ENCODE data around the gene SLC35F1. TPM values are rescaled to one million over a fixed set of nuclear protein-coding genes. Genes with fewer than 3 reads are reported as not detected.

Gene SLC35F1
- total RNA-seq, 1 experiment from 2014 or later, result 0.05 TPM

DNA sequence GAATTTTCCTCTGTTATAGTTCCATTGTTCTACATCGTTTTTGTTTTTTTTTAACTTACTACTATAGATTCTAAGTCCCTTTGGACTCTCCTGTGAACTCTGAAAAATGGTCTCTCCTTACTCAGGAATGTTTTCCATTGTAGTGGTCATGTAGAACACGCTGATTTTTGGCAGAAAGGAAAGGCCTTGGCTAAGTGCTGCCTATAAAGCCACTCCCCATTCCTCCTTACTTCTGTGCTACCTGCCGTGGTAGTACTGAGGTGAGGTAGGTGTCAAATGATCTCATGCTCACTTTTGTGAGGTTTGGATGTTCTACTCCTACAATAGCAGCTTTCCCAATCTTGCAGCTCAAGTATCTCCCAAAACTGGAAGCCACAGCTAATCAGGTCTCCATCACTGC lies 270.7 kb downstream of the SLC35F1 start:
- Histone ChIP-seq H3K36me3 (no peaks in the 10 kb centered on the region), H3K9me3 (replicated peaks) (no peaks in the 10 kb centered on the region), H3K4me3 (no peak overlapping the region), H3K4me1 (replicated peaks) (no peaks in the 10 kb centered on the region), H3K27ac (no peak overlapping the region), H3K27me3 (replicated peaks) (no peaks in the 10 kb centered on the region)
- no peak for DNase-seq (ENCODE audit: low read depth in 1 of 2, low spot score in 2 of 2)

GRCh38 chr6:118179048-118179447 lies 272.0 kb downstream of the SLC35F1 start:
- Histone ChIP-seq H3K4me1 (replicated peaks) (no peaks in the 10 kb centered on the region), H3K27me3 (replicated peaks) (no peaks in the 10 kb centered on the region), H3K27ac (no peak overlapping the region), H3K36me3 (no peaks in the 10 kb centered on the region), H3K9me3 (replicated peaks) (no peaks in the 10 kb centered on the region), H3K4me3 (no peak overlapping the region)
- DNase-seq (ENCODE audit: low read depth in 1 of 2, low spot score in 2 of 2), result no peak

DNA sequence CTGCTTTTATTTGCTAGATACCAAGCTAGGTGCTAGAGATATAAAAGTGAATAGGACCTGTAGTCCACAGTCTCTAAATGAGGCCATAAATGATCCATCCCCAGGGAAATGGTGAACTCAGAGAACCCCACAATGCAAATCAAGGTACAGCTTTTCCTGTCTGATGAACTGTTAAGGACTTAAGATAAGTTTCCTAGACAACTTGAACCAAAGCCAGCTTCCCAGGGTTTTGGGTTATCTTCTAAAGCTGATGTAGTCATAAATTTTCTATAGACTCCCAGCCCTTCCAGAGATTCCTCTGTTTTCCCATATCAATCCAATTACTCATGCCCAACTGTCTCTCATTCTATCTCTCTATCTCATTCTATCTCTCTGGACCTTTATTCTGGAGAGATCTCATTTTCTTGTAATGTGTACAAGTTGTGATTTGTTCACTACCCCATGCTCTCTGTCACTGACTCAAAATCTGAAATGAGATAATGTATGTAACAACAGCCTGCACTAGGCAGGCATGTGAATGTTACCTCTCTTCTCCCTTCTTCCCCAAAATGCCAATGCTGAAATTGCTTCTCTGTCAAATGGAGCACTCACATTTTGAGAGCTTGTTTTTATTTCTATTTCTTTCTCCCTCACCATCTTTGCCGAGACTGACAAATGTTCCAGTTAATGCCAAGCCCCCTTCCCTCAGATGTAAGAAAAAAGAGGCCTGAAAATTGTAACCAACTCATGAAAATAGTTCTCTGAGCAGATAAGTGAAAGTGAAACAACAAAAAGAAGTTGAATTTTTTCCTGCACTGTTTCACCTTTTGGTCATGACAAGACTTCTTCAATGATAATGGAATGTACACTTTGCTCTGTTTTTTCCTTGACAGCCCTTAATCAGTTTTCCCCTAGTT lies 279.9 kb downstream of the SLC35F1 start:
- no peak overlapping the region for H3K4me3 ChIP-seq
- DNase-seq (ENCODE audit: low read depth in 1 of 2, low spot score in 2 of 2), result no peak

GRCh38 chr6:118187568-118188164 lies 280.6 kb downstream of the SLC35F1 start:
- H3K27ac ChIP-seq, result no peak overlapping the region
- no peaks in the 10 kb centered on the region for H3K36me3 ChIP-seq
- DNase-seq (ENCODE audit: low read depth in 1 of 2, low spot score in 2 of 2), result no peak
- no peaks in the 10 kb centered on the region for H3K9me3 ChIP-seq (replicated peaks)
- no peak overlapping the region for H3K4me3 ChIP-seq
- no peaks in the 10 kb centered on the region for H3K4me1 ChIP-seq (replicated peaks)
- H3K27me3 ChIP-seq (replicated peaks), result no peaks in the 10 kb centered on the region

More for the DNA sequence above, 279.9 kb downstream of the SLC35F1 start:
- Histone ChIP-seq H3K27ac (no peak overlapping the region), H3K36me3 (no peaks in the 10 kb centered on the region), H3K27me3 (replicated peaks) (no peaks in the 10 kb centered on the region), H3K9me3 (replicated peaks) (no peaks in the 10 kb centered on the region), H3K4me1 (replicated peaks) (no peaks in the 10 kb centered on the region)

DNA sequence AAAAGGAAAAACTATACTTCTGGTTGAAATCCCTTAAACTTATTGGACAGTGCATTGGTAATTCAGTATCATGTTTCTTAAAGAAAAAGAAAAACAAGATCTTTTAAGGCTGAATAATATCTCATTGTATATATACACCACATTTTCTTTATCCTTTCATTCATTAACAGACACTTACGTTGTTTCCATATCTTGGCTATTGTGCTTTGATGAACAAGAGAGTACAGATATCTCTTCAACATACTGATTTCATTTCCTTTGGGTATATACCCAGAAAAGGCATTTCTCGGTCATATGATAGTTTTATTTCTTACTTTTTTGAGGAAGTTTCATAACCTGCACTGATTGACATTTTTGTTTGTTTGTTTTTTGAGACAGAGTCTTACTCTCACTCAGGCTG lies 281.5 kb downstream of the SLC35F1 start:
- Histone ChIP-seq H3K27me3 (replicated peaks) (no peaks in the 10 kb centered on the region), H3K4me1 (replicated peaks) (no peaks in the 10 kb centered on the region), H3K4me3 (no peak overlapping the region), H3K9me3 (replicated peaks) (no peaks in the 10 kb centered on the region), H3K27ac (no peak overlapping the region), H3K36me3 (no peaks in the 10 kb centered on the region)
- DNase-seq (ENCODE audit: low read depth in 1 of 2, low spot score in 2 of 2), result no peak

DNA sequence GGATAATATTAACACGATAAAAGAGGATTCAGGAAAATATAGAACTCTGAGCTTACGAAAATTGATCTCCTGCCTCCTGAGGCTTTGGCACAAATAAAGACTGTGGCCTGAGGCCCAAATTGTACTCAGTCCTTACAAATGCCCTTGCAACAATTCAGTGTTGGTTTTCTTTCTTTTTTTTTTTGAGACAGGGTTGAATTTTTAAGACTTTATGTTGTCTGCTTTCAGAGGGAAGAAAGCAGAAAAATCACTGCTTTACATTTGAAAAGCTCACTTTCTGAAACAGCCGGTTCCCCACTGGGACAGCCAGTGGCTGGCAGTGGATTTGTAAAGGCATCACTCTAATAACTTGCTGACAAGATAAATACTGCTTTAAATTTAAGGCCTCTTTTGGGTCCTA lies 290.5 kb downstream of the SLC35F1 start:
- Histone ChIP-seq H3K36me3 (no peaks in the 10 kb centered on the region), H3K4me3 (no peak overlapping the region), H3K27ac (no peak overlapping the region), H3K4me1 (replicated peaks) (no peaks in the 10 kb centered on the region), H3K27me3 (replicated peaks) (no peaks in the 10 kb centered on the region), H3K9me3 (replicated peaks) (no peaks in the 10 kb centered on the region)
- no peak for DNase-seq (ENCODE audit: low read depth in 1 of 2, low spot score in 2 of 2)

DNA sequence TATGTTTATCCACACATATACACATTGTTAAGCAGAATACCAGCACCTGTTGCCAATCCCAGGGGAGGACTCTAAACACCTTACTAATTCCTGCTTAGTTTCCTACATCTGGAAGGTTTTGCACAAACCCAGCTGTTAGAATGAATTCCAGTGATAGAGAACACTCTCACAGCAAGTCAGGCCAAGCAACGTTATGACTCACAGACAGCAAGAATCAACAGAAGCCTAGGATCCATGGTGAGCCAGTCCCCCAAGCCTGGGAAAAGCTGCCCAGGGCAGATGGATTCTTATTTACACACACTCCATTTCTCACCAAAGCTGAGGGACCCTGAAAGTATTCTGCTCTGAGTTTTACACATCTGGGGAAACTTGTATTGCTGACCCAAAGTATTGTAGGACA lies 291.7 kb downstream of the SLC35F1 start:
- no peak for DNase-seq (ENCODE audit: low read depth in 1 of 2, low spot score in 2 of 2)

DNA sequence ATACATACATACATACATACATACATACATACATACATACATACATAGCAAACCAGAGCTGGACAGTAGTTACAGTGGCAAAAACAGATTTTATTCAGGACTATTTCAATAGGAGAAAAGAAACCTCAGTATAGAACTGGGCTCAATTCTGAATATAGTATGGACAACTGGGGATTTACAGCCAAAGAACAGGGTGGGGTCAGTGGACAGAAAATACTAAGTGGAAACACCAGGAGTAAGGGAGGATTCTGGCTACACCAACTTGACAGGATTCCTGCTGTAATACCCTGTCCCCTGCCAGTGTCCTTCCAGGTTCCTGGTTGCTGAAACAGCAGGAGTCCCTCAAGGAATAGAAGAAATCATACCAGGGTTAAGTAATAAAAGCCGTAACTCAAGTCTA lies 293.1 kb downstream of the SLC35F1 start:
- no peak for DNase-seq (ENCODE audit: low read depth in 1 of 2, low spot score in 2 of 2)
- no peak overlapping the region for H3K4me3 ChIP-seq

More for the DNA sequence above, 291.7 kb downstream of the SLC35F1 start:
- Histone ChIP-seq H3K9me3 (replicated peaks) (no peaks in the 10 kb centered on the region), H3K27me3 (replicated peaks) (no peaks in the 10 kb centered on the region), H3K4me3 (no peak overlapping the region), H3K27ac (no peak overlapping the region), H3K4me1 (replicated peaks) (no peaks in the 10 kb centered on the region), H3K36me3 (no peaks in the 10 kb centered on the region)

GRCh38 chr6:118202517-118202916 lies 295.5 kb downstream of the SLC35F1 start:
- Histone ChIP-seq H3K4me3 (no peak overlapping the region), H3K4me1 (replicated peaks) (no peaks in the 10 kb centered on the region), H3K27me3 (replicated peaks) (no peaks in the 10 kb centered on the region), H3K36me3 (no peaks in the 10 kb centered on the region), H3K27ac (no peak overlapping the region), H3K9me3 (replicated peaks) (no peaks in the 10 kb centered on the region)
- DNase-seq (ENCODE audit: low read depth in 1 of 2, low spot score in 2 of 2), result no peak

More for the DNA sequence above, 293.1 kb downstream of the SLC35F1 start:
- H3K27ac ChIP-seq, result no peak overlapping the region
- no peaks in the 10 kb centered on the region for H3K9me3 ChIP-seq (replicated peaks)
- H3K36me3 ChIP-seq, result no peaks in the 10 kb centered on the region
- H3K4me1 ChIP-seq (replicated peaks), result no peaks in the 10 kb centered on the region
- H3K27me3 ChIP-seq (replicated peaks), result no peaks in the 10 kb centered on the region

DNA sequence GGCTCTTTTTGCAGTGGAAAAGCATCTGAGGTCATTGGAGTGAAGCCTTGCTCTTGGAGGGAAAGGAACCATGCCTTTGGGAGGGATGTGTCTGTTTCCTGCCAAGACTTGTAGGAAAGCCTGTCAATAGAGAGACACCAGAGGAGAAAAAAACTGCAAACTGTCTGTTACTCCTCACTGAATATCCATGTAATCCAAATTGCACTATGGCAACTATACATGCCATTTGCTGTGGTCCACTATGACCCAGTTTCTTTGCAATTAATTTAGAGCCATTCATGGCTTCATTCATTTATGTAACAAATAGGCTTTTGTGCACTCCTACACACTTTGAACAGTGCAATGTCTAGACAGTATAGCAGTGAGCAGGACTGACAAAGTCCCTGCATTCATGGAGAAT lies 296.5 kb downstream of the SLC35F1 start:
- Histone ChIP-seq H3K9me3 (replicated peaks) (no peaks in the 10 kb centered on the region), H3K27me3 (replicated peaks) (no peaks in the 10 kb centered on the region), H3K4me3 (no peak overlapping the region), H3K36me3 (no peaks in the 10 kb centered on the region), H3K4me1 (replicated peaks) (no peaks in the 10 kb centered on the region), H3K27ac (no peak overlapping the region)
- DNase-seq (ENCODE audit: low read depth in 1 of 2, low spot score in 2 of 2), result no peak

GRCh38 chr6:118206221-118206620 lies 299.2 kb downstream of the SLC35F1 start:
- no peak for DNase-seq (ENCODE audit: low read depth in 1 of 2, low spot score in 2 of 2)
- H3K27ac ChIP-seq, result no peak overlapping the region
- no peaks in the 10 kb centered on the region for H3K9me3 ChIP-seq (replicated peaks)
- H3K36me3 ChIP-seq, result no peaks in the 10 kb centered on the region
- H3K27me3 ChIP-seq (replicated peaks), result no peaks in the 10 kb centered on the region
- no peaks in the 10 kb centered on the region for H3K4me1 ChIP-seq (replicated peaks)
- no peak overlapping the region for H3K4me3 ChIP-seq

DNA sequence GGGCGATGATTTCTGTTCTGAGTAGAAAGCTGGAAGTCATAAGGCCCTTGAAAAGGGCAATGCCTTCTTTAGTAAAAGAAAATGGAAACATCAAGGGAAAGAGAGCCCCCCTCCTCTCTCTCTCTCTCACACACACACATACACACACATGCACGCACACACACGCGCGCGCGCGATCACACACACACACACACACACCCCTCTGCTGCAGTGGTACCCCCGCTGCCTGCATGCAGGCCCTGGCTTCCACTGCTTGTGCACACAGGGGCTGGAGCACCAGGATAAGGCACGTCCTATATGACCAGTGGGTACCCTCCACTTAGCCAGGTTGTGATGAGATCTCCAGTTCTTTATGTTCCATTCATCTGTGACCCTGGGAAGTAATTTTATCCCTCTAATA lies 300.9 kb downstream of the SLC35F1 start:
- Histone ChIP-seq H3K27me3 (replicated peaks) (no peaks in the 10 kb centered on the region), H3K9me3 (replicated peaks) (no peaks in the 10 kb centered on the region), H3K36me3 (no peaks in the 10 kb centered on the region), H3K27ac (no peak overlapping the region), H3K4me3 (no peak overlapping the region), H3K4me1 (replicated peaks) (no peaks in the 10 kb centered on the region)
- no peak for DNase-seq (ENCODE audit: low read depth in 1 of 2, low spot score in 2 of 2)

GRCh38 chr6:118212451-118213173 lies 305.5 kb downstream of the SLC35F1 start:
- no peaks in the 10 kb centered on the region for H3K36me3 ChIP-seq
- no peaks in the 10 kb centered on the region for H3K9me3 ChIP-seq (replicated peaks)
- no peak overlapping the region for H3K4me3 ChIP-seq
- H3K27ac ChIP-seq, result no peak overlapping the region
- no peak for DNase-seq (ENCODE audit: low read depth in 1 of 2, low spot score in 2 of 2)
- no peaks in the 10 kb centered on the region for H3K27me3 ChIP-seq (replicated peaks)
- no peaks in the 10 kb centered on the region for H3K4me1 ChIP-seq (replicated peaks)

DNA sequence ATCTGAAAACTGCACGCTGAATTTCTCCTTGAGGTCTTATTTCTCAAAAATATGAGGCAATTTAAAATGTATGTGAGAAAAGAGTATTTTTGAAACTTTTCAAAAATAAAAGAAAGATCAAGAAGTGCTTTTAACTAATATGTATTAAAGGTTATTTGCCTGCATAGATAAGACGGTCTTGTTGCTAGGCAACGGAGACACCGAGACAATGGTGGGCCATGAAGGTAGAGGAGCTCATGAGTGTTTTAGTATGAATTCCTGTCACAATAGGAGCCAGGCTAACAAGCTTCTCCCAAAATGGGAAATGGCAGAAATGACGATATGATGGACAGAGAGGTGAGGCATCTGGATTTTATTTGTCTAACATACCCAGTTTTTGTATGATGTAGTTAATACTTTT lies 308.2 kb downstream of the SLC35F1 start:
- Histone ChIP-seq H3K4me3 (no peak overlapping the region), H3K9me3 (replicated peaks) (no peaks in the 10 kb centered on the region), H3K36me3 (no peaks in the 10 kb centered on the region), H3K4me1 (replicated peaks) (no peaks in the 10 kb centered on the region), H3K27ac (no peak overlapping the region), H3K27me3 (replicated peaks) (no peaks in the 10 kb centered on the region)
- no peak for DNase-seq (ENCODE audit: low read depth in 1 of 2, low spot score in 2 of 2)
